SK-N-SH (cell line): ENCODE data around the gene SMU1. TPM values are rescaled to one million over a fixed set of nuclear protein-coding genes. Genes with fewer than 3 reads are reported as not detected.

ENCODE experiments used
- CTCF ChIA-PET: fragments of 300-600, 350-600 bp; formaldehyde crosslinking; extraction: SDS; loops from one replicate; lab custom pipeline; 2021; lab: Yijun Ruan, JAX
- POLR2A ChIA-PET: fragments of 350-600 bp; sonication (Branson Sonifier 250); formaldehyde crosslinking; extraction: SDS; loops from one replicate; lab custom pipeline; 2020; ENCODE audit warnings: antibody characterized with exemption, inconsistent platforms; lab: Yijun Ruan, JAX
- DNase-seq: peaks from one replicate; pipeline ENCODE4 v3.0.0; 2012
- H2AFZ ChIP-seq: fragments of 200-600 bp; sonication (generic); 2 replicates; pipeline ENCODE4 v1.8.1; 2016; ENCODE audit warnings: antibody characterized with exemption, mild to moderate bottlenecking, low read depth
- H3F3A ChIP-seq: fragments of 200-600 bp; sonication (generic); replicated peaks from 2 replicates; pipeline ENCODE3; 2016; ENCODE audit warnings: antibody characterized with exemption, mild to moderate bottlenecking; ENCODE audit not compliant: insufficient read depth
- H3K27ac ChIP-seq, 2 experiments: fragments of 200-500 bp in 1 of 2; fragments of 200-600 bp in 1 of 2; sonication (Bioruptor generic) in 1 of 2; sonication (generic), shearing (Covaris generic) in 1 of 2; 2 replicates each; pipeline versions ENCODE4 v1.5.1 to v1.6.1; 2014 to 2016; ENCODE audit warnings: low read depth in 2 of 2, inconsistent platforms in 1 of 2, low read length in 1 of 2, mild to moderate bottlenecking in 1 of 2, mixed read lengths in 1 of 2
- H3K27me3 ChIP-seq: fragments of 200-600 bp; sonication (generic), shearing (Covaris generic); 2 replicates; pipeline ENCODE4 v1.6.1; 2016; ENCODE audit warnings: mixed run types; ENCODE audit not compliant: insufficient read depth
- H3K36me3 ChIP-seq, 2 experiments: fragments of 200-500 bp in 1 of 2; fragments of 200-600 bp in 1 of 2; sonication (Bioruptor generic) in 1 of 2; sonication (generic) in 1 of 2; replicated peaks in 1 of 2; 2 replicates each; pipeline versions ENCODE3 to v1.5.1; 2014 to 2016; ENCODE audit warnings: low read length in 1 of 2, mild to moderate bottlenecking in 1 of 2; ENCODE audit not compliant: insufficient read depth in 2 of 2, control insufficient read depth in 1 of 2
- H3K4me1 ChIP-seq, 2 experiments: fragments of 200-500 bp in 1 of 2; fragments of 200-600 bp in 1 of 2; sonication (Bioruptor generic) in 1 of 2; sonication (generic), shearing (Covaris generic) in 1 of 2; 2 replicates each; pipeline versions ENCODE4 v1.5.1 to v1.6.1; 2014 to 2016; ENCODE audit warnings: low read depth in 1 of 2, low read length in 1 of 2, mixed run types in 1 of 2; ENCODE audit not compliant: insufficient read depth in 2 of 2, control insufficient read depth in 1 of 2
- H3K4me2 ChIP-seq: fragments of 200-600 bp; sonication (generic), shearing (Covaris generic); 2 replicates; pipeline ENCODE4 v1.6.1; 2017; ENCODE audit warnings: mixed run types
- H3K4me3 ChIP-seq, 2 experiments: fragments of 200-500 bp in 1 of 2; fragments of 200-600 bp in 1 of 2; sonication (Bioruptor generic) in 1 of 2; sonication (generic), shearing (Covaris generic) in 1 of 2; 2 replicates each; pipeline versions ENCODE4 v1.5.1 to v1.8.1; 2014 to 2016; ENCODE audit warnings: low read depth in 2 of 2, inconsistent platforms in 1 of 2, low read length in 1 of 2, mild to moderate bottlenecking in 1 of 2, mixed read lengths in 1 of 2, moderate library complexity in 1 of 2
- H3K79me2 ChIP-seq: fragments of 200-600 bp; sonication (generic); 2 replicates; pipeline ENCODE4 v1.8.1; 2017; ENCODE audit warnings: mild to moderate bottlenecking; ENCODE audit not compliant: insufficient read depth
- H3K9ac ChIP-seq: fragments of 200-600 bp; sonication (generic); 2 replicates; pipeline ENCODE4 v1.6.1; 2017; ENCODE audit warnings: mixed run types
- H3K9me2 ChIP-seq: fragments of 200-600 bp; sonication (generic); 2 replicates; pipeline ENCODE4 v1.6.1; 2017; ENCODE audit warnings: mixed run types
- H3K9me3 ChIP-seq: fragments of 200-600 bp; sonication (generic); 2 replicates; pipeline ENCODE4 v1.6.1; 2017; ENCODE audit warnings: mixed run types, mild to moderate bottlenecking, moderate library complexity
- H4K20me1 ChIP-seq: fragments of 200-600 bp; sonication (generic); 2 replicates; pipeline ENCODE4 v1.6.1; 2017; ENCODE audit warnings: mild to moderate bottlenecking, mixed run types; ENCODE audit not compliant: insufficient read depth
- CHD2 ChIP-seq: fragments of 150-350 bp; IDR thresholded peaks from 2 replicates; pipeline ENCODE4 v1.6.1; 2018; ENCODE audit warnings: low read length; ENCODE audit not compliant: partially characterized antibody
- ELF1 ChIP-seq: IDR thresholded peaks from 2 replicates; pipeline ENCODE4 v1.4.0; 2012
- GABPA ChIP-seq: IDR thresholded peaks from 2 replicates; pipeline ENCODE4 v1.4.0; 2012; ENCODE audit warnings: low read depth, mild to moderate bottlenecking
- GATA2 ChIP-seq: sonication (generic); formaldehyde crosslinking; IDR thresholded peaks from 2 replicates; pipeline ENCODE4 v1.5.0; 2020; ENCODE audit warnings: mild to moderate bottlenecking, missing genetic modification reagents
- JUND ChIP-seq: IDR thresholded peaks from 2 replicates; pipeline ENCODE4 v1.4.0; 2012
- MAX ChIP-seq: IDR thresholded peaks from 2 replicates; pipeline ENCODE4 v1.4.0; 2012; ENCODE audit warnings: low read depth
- MXI1 ChIP-seq: IDR thresholded peaks from 2 replicates; pipeline ENCODE4 v1.6.1; 2012; ENCODE audit warnings: mild to moderate bottlenecking, low read depth, low read length, improper control_type of control experiment
- NFIC ChIP-seq: IDR thresholded peaks from 2 replicates; pipeline ENCODE4 v1.4.0; 2012; ENCODE audit warnings: borderline replicate concordance
- RFX5 ChIP-seq: IDR thresholded peaks from 2 replicates; pipeline ENCODE4 v1.6.1; 2012; ENCODE audit warnings: mild to moderate bottlenecking, improper control_type of control experiment, low read length
- SIN3A ChIP-seq: IDR thresholded peaks from 2 replicates; pipeline ENCODE4 v1.6.1; 2012; ENCODE audit warnings: low read depth, mild to moderate bottlenecking, low read length, moderate library complexity, borderline replicate concordance
- TEAD4 ChIP-seq: IDR thresholded peaks from 2 replicates; pipeline ENCODE4 v1.4.0; 2012; ENCODE audit warnings: mild to moderate bottlenecking, borderline replicate concordance; ENCODE audit not compliant: insufficient read depth
- ZBTB33 ChIP-seq: IDR thresholded peaks from 2 replicates; pipeline ENCODE4 v1.4.0; 2012; ENCODE audit warnings: low read depth, borderline replicate concordance
- WGBS: methylation state at CpG from one replicate; pipeline ENCODE4 v1.1.6; 2017; ENCODE audit warnings: low lambda C conversion rate; 5-methylcytosine and 5-hydroxymethylcytosine counted together
- polyA plus RNA-seq, 3 experiments: library from polyadenylated mRNA; depleted of rRNA; stranded (reverse); fragments of >200 nt; gene quantifications; 2 replicates each; pipeline ENCODE4 v1.2.3, GENCODE V29; 2012
- TF ChIP-seq, protein P1 (sequence below): fragments of 200-600 bp; sonication (generic); IDR thresholded peaks from 2 replicates; pipeline ENCODE4 v1.6.1; 2017; ENCODE audit warnings: antibody characterized with exemption, mild to moderate bottlenecking, moderate library complexity
- TF ChIP-seq, protein P2 (sequence below): IDR thresholded peaks from 2 replicates; pipeline ENCODE4 v1.4.0; 2012; ENCODE audit warnings: low read depth, borderline replicate concordance
- TF ChIP-seq, protein P3 (sequence below): fragments of 150-350 bp; IDR thresholded peaks from 2 replicates; pipeline ENCODE4 v1.6.1; 2017; ENCODE audit warnings: antibody characterized with exemption, low read length, low read depth, borderline replicate concordance

The SMU1 gene
- polyA plus RNA-seq, 1 of the 3 experiments (the other 2 are of a cell fraction): 9.8 TPM

GRCh38 chr9:32992595-32993238 is 83.8 kb downstream of the SMU1 start:
- peaks cover 2% of the 10 kb centered on the region; the same call in 1 of the 2 replicates for H4K20me1 ChIP-seq
- WGBS: 81% methylated on average over 3 of the region's 3 CpGs
- H3K27ac ChIP-seq: peak overlapping the region in 1 of 2 experiments; percentile 59; a peak in 2 of 4 replicates
- H3K4me3 ChIP-seq: no peak overlapping the region
- peaks cover 75% of the 10 kb centered on the region for H3K79me2 ChIP-seq
- H3K4me1 ChIP-seq: peaks cover 0 to 12% of the 10 kb centered on the region in 2 experiments; a peak in 2 of 4 replicates
- H3K9ac ChIP-seq: no peak overlapping the region
- no peaks in the 10 kb centered on the region for H3F3A ChIP-seq
- H3K36me3 ChIP-seq: peaks cover 47 to 49% of the 10 kb centered on the region in 2 experiments
- no peaks in the 10 kb centered on the region for H3K27me3 ChIP-seq
- DNase-seq: no peak
- CTCF ChIA-PET: interaction anchor here (1.1 to 1.7 kb wide), 3 partner anchors 411 to 614 kb away, joined by 3 to 6 read pairs (median 3); no protein-coding TSS in a partner anchor
- TF ChIP-seq GABPA (no peak), ELF1 (no peak), SIN3A (no peak), ZBTB33 (no peak), RFX5 (no peak), TEAD4 (no peak), CHD2 (no peak), GATA2 (no peak), JUND (no peak), MXI1 (no peak), MAX (no peak), NFIC (no peak)
- TF ChIP-seq, protein P1, sequence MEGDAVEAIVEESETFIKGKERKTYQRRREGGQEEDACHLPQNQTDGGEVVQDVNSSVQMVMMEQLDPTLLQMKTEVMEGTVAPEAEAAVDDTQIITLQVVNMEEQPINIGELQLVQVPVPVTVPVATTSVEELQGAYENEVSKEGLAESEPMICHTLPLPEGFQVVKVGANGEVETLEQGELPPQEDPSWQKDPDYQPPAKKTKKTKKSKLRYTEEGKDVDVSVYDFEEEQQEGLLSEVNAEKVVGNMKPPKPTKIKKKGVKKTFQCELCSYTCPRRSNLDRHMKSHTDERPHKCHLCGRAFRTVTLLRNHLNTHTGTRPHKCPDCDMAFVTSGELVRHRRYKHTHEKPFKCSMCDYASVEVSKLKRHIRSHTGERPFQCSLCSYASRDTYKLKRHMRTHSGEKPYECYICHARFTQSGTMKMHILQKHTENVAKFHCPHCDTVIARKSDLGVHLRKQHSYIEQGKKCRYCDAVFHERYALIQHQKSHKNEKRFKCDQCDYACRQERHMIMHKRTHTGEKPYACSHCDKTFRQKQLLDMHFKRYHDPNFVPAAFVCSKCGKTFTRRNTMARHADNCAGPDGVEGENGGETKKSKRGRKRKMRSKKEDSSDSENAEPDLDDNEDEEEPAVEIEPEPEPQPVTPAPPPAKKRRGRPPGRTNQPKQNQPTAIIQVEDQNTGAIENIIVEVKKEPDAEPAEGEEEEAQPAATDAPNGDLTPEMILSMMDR: no peak
- TF ChIP-seq, protein P2, sequence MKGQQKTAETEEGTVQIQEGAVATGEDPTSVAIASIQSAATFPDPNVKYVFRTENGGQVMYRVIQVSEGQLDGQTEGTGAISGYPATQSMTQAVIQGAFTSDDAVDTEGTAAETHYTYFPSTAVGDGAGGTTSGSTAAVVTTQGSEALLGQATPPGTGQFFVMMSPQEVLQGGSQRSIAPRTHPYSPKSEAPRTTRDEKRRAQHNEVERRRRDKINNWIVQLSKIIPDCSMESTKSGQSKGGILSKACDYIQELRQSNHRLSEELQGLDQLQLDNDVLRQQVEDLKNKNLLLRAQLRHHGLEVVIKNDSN: no peak
- TF ChIP-seq, protein P3, sequence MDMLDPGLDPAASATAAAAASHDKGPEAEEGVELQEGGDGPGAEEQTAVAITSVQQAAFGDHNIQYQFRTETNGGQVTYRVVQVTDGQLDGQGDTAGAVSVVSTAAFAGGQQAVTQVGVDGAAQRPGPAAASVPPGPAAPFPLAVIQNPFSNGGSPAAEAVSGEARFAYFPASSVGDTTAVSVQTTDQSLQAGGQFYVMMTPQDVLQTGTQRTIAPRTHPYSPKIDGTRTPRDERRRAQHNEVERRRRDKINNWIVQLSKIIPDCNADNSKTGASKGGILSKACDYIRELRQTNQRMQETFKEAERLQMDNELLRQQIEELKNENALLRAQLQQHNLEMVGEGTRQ: no peak
- H3K4me2 ChIP-seq: no peak overlapping the region
- no peaks in the 10 kb centered on the region for H3K9me3 ChIP-seq
- POLR2A ChIA-PET: interaction anchor here (1.1 kb wide), 1 partner anchor 32 kb away, joined by 7 read pairs; the partner anchor contains the start of gene DNAJA1
- no peaks in the 10 kb centered on the region for H3K9me2 ChIP-seq
- no peak overlapping the region for H2AFZ ChIP-seq
